ENCODE results near the gene FAM229B.

DNA sequence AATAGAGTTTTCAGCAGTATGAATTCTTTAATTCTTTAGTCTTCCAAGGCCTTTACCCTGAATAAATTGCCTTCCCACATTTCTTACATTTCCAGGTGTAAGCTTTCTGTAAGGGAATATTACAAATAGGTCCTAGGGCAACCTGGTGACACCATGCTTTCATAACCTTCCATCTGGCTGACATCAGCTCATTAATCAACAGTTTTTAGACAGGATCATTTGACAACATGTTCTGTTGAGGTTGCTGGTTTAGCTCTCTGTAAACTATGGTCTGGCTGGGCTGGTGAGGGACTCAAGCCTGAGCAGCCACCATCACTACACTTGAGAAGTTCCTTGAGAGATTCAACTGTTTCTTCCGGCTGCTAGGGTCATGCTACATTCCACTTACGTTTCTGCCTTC lies 19.2 kb downstream of the FAM229B start:
- TF ChIP-seq, protein P1, sequence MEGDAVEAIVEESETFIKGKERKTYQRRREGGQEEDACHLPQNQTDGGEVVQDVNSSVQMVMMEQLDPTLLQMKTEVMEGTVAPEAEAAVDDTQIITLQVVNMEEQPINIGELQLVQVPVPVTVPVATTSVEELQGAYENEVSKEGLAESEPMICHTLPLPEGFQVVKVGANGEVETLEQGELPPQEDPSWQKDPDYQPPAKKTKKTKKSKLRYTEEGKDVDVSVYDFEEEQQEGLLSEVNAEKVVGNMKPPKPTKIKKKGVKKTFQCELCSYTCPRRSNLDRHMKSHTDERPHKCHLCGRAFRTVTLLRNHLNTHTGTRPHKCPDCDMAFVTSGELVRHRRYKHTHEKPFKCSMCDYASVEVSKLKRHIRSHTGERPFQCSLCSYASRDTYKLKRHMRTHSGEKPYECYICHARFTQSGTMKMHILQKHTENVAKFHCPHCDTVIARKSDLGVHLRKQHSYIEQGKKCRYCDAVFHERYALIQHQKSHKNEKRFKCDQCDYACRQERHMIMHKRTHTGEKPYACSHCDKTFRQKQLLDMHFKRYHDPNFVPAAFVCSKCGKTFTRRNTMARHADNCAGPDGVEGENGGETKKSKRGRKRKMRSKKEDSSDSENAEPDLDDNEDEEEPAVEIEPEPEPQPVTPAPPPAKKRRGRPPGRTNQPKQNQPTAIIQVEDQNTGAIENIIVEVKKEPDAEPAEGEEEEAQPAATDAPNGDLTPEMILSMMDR (IDR thresholded peaks at IDR 0.05), result no peak
- no peak for TF ChIP-seq POLR2A (IDR thresholded peaks at IDR 0.05)

All from right lobe of liver (tissue), 4 donors.